RPMI8226 (cell line): ENCODE measurements around the gene PVALB.
A peak's percentile ranks its signal among the peaks of the same experiment; 100 is the strongest.

Source experiments
- DNase-seq: peaks from one replicate; pipeline ENCODE4 v3.0.0-alpha.2; 2015

Gene PVALB

DNA sequence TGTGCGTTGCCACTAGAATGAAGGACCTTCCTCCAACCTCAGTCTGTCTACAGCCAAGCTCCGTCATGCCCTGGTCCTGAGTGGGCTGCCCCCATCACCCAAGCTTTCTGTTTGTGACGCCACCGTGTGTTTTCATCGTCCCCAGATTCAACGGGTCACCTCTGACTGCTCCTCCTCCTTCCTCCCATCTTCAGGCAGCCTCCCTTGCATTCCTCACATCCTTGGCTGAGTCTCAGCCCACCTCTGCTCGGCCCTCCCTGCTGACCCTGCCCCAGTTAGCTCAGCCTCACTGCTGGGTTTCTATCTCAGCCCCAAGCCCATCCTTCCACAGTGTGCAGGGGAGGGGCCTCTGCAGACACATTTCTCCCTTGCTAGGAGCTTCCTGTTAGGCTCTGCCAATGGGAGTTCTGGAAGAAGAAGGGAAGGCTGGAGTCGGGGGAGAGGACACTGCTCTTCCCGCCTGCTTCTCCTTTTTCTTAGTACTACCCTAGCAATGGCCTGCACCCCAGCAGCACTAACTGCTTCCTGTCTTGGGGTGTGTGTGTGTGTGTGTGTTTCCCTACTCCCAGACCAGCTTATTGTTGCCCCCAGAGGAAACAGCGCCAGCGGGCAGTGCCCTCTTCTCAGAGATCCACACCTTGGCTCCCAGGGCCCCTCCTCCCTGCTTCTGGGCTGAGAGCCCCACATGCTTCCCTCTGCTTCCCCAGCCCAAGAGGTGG is 46.2 kb downstream of the PVALB start:
- DNase-seq = no peak

DNA sequence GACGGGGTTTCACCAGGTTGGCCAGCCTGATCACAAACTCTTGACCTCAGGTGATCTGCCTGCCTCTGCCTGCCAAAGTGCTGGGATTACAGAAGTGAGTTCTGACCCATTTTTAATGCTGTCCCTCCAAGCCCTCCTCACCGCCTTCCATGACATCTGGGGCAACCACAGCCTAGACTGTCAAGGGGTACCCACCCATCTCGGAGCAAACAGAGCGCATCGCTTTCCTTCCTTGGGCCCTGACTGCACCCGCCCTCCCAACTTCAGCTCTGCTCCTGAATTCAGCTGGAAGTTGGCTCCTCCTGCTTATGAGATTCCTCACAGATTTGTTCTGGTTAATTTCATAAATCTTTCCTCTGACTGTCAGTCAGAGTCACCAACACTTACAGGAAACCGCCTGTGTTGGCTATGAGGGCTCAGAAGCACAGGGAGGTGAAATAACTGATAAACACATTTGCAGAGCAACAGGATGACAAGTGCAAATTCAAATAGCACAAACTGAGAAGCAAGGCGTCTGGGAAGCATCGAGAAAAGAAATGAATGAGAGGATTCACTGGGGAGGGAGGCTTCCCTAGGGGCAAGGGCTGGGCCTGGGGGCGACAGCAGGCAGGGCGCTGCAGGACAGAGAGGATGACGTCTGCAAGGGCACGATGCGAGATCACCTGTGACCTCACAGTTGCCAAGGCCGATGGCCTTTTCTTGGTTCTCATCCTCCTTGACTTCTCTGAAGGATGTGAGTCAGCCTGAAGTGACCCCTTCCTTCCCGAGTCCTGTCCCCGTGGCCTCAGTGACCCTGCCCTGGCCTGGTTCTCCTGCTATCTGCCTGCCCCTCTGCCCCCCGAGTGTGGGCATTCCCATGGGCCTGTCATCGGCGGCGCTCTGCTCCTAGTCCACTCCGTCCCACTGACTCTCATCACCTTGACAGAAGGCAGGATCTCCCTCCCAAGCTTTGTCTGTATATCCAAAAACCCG is 47.0 kb downstream of the PVALB start:
- DNase-seq = no peak

DNA sequence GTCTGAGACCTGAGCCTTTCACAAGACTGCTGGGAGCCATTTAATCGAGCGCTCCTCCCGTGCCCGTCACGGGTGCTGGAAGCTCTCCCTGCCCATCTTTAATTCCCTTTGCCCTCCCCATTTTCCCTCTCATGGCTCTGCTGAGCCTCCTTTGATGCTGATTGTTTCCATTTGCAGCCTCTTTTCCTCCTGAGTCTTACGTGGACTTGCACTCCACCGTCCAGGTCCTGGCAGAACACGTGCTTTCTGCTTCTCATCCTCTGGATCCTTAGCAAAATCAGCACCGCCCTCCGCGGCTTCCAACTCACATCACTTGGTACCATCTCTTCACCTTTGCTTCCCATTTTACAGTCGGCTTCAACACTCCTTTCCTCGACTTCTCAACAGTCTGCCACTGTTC is 48.2 kb downstream of the PVALB start:
- DNase-seq = no peak

DNA sequence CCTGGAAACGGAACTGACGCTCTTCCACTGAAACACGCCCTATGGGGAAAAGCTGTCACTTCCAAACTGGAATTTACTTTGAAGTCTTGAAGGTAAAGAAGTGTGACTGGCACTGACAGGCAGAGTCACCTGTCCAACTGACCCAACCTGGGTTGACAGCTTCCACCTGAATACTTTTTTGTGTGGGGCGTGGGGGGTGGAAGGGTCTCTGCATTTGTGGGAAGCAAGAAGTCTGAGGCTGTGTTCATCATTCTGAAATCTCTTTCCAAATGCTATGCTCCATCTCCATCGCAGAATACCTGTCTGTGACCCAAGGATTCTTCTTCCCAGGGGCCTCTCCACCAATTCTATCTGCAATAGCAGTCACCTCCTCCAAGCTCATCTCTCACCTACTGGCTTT is 48.7 kb downstream of the PVALB start:
- no peak for DNase-seq

DNA sequence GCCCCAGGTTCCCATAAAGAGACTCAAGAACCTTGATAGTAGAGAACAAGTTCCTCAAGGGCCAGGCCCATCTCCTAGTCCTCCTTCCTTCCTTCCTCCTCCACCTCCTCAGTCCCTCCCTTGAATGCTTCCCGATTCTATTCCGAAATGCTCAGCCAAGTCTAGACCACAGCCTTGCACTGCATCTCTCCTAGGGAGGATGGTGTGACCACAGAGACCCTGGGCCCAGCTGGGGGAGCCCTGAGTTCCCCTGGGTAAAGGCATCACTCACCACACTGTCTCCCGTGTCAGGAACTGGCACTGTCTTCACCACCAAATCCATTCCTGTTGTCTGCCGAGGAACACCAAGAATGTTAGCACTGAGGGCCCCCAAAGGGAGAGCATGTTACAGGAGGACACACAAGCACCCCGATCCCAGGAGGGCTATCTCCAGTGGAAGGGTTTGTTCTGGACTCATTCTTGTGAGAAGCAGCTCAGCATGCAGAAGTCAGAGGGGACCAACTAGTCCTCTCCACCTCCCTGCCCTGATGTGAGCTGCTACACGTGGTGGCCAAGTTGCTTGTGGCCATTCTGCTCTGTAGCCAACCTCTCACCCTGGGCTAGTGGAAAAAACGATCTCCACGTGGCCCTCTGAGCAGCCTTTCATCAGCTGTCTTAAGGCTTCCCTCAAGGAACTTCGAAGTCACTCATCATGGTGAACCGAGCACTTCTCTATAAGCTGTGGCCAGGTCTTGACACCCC is 49.6 kb downstream of the PVALB start:
- no peak for DNase-seq

DNA sequence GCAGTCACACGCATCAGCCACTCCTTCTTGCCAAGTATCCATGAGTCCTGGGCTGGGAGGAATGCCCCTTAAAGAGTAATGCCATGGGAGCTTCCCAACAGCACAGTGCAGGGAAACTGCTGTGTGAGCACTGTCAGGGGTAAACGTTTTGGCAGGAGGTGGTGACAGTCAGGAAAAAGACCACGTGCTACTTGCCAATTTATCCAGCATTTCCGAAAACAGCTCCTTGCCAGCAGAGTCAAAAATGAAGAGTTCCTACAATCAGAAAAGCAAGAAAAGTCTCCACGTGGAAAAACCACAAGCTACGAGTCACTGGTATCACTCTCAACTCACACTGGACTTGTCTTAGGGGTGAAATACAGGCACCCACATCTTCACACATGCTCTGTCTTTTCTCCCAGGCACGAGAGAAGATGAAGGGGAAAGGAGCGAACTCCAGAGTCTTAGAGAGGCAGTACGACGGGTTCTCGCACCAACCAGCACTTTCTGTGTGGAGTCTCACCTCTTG is 50.8 kb downstream of the PVALB start:
- no peak for DNase-seq

DNA sequence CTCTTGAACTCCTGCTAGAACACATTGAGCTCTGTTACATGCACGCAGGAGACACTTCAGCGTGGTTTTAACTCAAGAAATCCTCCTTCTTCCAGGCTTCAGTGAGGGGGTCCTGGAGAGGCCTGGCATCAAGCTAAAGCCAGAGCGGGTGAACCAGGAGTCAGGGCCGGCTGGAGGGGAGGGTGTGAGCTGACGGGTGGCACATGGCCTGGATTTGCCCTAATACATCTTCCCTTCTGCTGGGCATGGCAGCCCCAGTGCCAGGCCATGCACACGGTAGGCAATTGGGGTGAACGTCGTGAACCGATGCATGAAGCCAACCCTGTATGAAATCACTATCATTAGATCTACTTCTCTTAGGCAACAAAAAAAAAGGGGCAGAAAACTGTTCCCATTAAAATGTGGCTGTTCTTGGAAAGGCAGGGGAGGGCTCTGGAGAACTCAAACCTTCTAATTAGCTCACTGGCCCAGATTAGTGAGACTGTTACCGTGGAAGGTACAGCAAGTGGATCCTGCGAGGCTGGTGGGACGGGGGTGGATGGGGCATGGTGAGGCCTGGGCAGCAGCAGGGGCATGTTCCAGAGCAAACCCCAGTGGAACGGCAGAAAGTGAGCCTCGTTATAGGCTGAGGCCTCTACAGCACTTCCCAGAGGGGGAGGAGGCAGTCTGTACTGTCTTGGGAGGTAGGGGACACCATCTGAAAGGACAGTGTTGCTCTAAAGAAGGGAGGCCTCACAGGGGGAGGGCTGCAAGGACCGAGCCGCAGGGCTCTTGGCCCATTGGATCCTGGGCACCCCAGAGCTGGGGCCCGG is 51.5 kb downstream of the PVALB start:
- no peak for DNase-seq

DNA sequence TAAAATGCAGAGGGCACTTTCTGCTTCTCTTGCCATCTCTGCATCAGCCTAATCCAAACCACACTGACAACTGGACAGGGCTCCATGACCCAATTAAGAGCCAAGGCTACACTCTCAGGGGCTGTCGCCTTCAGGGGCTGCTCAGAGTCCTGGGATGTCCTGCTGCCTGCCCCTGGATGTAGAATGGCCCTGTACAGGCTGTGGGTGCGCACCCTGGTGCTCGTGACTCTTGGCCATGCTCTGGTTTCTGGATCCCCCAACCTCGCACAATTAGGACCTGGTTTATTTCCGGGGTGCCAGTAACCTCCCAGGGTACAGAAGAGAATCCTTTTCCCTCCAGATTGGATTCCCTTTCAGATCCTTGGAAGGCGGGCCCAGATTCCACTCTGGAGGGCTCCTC is 52.2 kb downstream of the PVALB start:
- no peak for DNase-seq

DNA sequence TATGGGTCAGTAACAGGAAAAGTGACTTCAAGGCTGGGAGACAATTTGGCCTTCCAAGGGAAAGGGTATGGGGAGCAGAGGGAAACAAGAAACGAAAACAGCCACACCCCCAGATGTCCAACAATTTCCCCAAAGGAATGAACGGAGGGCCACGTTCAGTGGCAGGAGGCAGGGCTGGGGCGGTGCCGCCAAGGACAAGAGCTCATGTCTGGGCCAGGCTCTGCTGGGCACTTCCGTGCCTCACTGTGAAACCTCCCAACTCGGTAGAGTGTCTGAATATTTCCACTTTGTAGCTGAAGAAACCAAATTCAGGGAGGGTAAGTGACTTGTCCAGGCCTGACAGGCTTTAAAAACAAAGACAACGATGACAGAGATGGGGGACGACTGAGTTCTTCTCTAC is 52.8 kb downstream of the PVALB start:
- DNase-seq = no peak

DNA sequence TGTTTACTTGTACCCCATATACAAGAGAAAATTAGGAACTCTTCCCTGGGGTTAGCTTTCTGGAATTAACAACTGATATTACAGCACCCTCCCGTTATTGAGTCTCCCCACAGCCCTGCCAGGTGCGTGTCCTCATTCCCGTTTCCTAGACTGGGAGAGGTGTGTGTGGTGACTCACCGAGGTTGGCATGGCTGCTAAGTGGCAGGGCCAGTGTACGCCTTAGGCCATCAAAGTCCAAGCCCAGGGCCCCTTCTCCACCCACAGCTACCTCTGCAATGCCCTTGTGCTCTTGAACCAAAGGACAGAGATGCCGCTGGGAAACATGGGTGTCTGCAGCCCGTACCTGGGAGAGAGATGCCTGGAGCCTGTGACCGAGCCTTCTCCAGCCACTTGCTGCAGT is 53.3 kb downstream of the PVALB start:
- DNase-seq = no peak

DNA sequence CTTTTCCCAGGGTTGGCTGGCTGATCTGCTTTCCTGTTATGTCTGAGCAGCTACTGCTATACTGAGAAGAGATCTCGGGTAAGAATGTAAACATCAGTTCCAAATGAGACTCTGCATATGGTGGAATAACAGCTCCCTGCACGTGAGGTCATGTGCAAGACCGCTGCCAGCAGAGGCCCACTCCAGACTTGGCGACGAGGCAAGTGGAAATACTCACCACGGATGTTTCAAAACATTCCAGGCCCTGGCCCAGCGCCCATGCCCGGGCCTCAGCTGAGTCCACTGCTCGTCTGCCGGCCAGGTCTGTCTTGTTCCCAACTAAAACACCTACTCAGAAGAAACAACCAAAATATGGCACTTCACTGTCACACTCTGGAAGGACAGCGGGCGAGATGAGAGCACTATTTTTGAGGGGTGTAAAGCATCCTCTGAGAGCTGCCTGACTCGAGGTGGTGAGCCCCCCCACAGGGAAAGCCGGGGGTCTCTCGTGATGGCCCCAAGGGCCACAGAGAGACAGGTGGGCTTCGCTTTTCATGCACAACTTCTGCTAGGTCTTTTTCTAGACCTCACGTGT is 54.1 kb downstream of the PVALB start:
- no peak for DNase-seq

DNA sequence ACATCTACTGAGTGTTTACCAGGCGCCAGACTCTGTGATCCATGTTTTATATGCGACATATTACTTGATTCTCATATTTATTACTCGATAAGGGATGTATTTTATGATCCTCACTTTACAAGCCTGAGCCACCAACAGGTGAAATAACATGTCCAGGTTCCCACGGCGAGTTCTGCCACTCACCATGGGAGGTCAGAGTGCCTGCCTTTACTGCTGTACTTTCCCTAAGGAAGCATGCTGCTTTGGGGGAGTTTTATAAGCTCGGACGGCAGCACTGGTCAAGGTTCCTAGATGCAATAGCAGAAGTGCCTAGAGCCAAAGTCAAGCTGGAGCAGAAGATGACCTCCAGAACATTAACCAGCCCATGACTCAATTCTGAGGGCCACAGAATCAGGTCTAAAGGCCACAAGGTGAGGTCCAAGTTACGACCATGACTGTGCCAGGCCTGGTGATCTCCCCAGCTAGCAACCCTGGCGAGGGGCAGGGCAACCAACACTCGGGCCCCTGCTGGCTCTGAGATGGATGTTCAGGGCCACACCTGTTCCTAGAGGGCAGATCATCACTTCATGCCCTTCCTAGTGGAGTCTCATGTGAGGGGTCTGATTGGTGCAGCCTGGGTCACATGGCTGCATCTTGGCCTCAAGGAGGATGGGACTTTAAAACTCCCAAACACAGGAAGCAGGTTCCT is 55.1 kb downstream of the PVALB start:
- DNase-seq = no peak

DNA sequence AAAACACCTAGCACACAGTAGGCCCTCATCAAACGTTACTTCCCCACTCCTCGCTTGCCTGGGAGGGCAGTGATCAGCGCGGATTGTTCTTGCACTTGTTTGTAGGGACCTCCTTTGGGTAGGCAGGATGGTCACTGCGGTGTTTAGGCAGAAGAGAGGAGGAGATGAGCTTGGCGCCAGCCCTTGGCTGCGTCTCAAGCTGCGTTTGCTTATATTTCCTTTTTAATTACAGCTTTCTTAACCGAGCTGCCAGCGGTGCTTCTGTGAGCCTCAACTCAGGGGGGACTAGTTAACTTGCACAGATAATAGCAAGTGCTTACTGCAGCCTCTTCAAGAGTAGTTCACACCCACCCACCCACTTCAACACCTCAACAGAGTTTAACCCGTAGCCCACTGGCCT is 56.0 kb downstream of the PVALB start:
- DNase-seq = no peak

DNA sequence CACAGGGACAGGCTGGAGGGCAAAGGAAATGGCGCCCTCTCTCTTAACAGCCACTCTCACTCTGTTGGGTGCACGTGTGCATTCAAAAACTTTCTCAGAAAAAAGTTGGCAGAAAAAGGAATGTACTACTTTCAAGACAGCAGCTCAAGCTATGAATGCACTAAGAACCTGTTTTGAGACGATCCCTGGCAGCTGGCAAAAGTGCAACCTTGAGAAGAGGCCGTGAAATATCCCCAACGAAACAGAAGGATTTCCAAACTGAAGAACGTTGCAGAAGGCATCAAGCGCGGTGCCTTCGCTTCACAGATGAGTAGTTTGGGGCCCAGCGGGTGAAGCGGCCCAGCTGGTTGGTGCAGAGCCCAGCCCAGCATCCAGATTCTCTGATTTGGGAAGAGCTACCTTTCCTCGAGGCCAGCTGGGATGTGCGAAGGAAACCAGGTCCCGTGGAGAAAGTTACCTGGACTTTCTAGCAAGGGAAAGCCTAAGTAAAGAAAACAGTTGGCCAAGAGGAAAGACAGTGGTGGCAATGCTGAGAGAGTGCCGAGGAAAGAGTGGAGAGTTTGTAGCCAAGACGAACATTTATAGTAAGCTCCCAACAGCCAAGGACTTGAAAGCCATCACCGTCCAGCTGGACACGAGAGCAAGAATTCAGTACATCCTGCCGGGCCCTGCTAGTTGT is 57.2 kb downstream of the PVALB start:
- no peak for DNase-seq

DNA sequence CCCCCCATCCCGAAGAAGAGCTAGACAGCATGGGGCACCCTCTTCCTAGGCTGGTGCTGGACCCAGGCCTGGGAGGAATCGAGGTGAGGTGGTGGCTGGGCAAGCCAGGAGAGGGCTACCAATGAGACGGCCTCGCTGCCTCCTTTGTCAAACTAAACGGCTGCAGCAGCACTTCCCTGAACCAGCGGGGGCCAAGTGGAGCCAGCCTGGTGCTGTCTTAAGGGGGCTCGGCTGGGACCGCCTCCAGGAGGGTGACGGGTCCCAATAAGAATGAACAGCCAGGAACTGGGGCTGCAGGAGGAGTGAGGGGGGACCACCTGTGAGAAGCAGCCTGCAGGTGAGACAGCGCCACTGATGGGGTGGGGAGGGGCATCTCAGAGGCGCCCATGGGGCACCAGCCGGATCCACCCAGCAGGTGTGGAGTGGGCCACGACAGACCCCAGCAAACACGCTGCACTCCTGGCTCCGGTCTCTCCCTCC is 58.0 kb downstream of the PVALB start:
- no peak for DNase-seq

DNA sequence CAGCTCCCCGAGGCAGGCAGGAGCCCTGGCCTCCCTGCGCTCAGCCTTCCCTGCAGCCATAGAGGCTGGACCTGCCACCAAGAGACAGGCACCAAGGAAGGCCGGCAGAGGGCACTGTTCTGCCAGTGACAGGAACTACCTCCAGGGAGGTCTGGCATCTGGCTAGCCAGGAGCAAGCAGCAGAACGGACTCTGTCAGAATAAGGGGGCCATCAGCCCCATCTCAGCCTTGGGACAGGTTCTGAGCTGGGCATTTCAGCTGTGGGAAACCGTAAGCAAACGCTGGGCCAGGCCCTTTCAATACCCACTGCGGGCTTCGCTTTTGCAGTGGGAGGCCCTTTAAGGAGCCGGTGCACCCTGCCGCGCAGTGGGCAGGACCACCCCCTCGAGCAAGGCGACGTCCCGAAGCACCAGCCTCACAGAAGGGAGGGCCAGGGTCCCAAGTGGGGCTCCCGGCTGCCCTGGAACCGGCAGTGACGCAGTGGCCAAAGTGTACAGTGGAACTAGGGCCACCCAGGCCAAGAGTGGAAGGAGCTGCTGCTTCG is 59.1 kb downstream of the PVALB start:
- DNase-seq = peak; percentile 84

DNA sequence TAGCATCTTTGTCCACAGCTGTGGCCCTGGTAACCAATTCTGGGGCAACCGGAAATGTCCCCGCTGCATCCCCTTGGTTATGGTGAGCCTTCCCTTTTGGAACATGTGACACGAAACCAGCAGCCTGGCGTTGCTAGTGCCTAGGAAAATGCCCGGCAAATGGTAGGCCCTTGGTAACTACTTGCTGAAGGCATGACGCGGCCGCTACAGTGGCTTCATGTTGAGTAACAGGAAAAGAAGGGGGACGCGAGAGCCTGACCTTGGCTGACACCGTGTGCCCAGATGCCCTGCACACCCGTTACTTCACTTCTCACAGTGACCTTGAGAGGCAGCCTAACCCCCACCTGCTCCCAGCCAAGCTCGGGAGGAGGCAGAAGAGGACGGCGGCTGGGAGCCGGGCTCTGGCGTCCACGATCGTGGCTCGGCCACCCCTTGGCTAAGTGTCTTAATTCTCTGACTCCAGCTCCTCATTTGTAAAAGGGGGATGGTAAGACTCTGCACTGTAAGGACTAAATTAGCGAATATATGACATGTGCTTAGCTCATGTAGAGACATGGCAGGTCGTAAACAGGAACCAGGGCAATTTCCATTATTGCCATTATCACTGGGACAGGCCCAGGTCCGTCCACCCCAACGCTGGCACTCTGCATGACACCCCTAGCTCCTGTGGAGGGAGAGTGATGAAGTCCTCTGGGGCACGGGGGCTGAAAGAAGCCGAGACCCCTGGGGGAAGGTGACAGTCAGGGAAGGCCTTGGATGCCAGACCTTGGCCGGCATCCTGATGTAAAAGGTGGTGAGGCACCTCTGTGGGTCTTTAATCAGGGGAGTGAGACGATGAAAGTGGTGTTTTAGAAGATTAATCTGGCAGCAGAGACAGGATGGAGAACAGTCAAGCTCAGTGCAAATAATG is 59.8 kb downstream of the PVALB start:
- no peak for DNase-seq

DNA sequence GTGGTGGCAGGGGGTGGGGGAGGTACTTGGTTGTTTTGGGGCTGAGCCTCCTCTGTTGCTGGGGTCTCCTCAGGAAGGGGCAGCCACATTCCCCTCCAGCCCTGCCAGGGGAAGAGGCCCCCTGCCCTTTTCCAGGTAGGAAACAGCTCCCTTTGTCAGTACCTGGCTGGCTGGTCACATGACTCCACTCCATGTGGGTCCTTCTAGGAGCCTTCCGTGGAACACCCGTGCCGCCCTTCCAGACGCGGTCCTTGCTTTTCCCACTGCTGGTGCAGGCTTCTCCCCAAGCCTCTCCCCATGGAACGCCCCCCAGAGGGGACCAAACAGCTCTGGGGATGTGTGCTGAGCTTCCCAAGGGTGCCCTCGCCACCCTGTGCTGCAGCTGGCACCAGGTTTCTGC is 60.8 kb downstream of the PVALB start:
- no peak for DNase-seq

DNA sequence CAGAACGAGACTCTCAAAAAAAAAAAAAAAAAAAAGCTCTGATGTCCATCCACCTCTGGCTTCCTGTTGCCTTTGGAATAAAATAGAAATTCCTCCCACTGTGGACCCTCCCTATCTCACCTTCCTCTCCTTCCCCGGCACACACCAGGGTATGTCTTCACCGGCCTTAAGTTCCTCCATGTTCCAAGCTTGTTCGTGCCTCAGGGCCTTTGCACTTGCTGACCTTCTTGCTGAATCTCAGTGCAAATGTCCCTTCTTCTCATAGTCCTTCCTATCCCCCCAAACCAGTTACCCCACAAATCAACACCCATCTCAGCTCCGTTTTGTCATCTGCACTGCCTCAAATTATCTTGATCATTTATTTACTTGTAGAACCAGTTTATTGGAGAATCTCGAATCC is 61.5 kb downstream of the PVALB start:
- DNase-seq = no peak
